Measurements from ENCODE around the gene PRND. TPM values are rescaled to one million over a fixed set of nuclear protein-coding genes. Genes with fewer than 3 reads are reported as not detected.

PRND gene
- total RNA-seq, 1 experiment from 2014 or later = 0.04 TPM

DNA sequence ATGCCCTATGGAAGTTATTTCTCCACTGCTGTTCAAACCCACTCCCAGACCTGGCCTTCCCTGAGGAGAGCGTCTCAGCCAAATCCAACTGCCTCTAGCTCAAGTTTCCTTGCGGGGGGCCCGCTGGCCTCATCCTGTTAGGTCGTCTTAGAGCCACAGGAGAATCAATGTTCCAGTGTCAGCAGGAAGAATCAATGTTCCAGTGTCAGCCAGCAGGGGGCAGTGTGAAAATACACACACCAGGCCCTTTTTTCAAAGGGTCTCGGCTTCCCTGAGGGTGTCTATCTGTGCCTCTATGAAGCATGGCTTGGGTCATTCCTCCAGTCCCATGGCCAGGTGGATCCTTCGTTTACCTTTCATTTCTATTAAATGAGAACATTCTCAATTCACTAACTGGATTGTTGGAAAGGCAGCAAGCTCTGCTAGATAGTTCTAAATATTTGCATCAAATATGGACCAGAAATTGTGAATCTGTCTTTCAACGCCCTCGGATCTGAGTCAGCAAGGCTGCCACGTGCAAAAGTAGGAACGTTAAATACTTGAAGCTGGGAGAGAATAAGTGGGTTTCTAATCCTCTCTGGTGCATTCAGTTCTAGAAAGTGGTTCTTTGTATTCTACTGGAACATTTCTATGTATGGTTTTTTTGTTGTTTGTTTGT is 19.2 kb downstream of the PRND start:
- no peak overlapping the region for H2BK15ac ChIP-seq (ENCODE audit: low read depth, low read length)
- H2AK5ac ChIP-seq (ENCODE audit: insufficient read length, low read length) = no peak overlapping the region

More for the DNA sequence above, 19.2 kb downstream of the PRND start:
- Histone ChIP-seq H3T11ph (ENCODE audit: low read length) (no peak overlapping the region), H3K79me2 (ENCODE audit: insufficient read depth, low read length) (no peaks in the 10 kb centered on the region), H4K91ac (ENCODE audit: insufficient read length, low read depth, low read length) (no peak overlapping the region), H4K5ac (ENCODE audit: insufficient read length, low read depth, low read length) (no peak overlapping the region), H3K79me1 (ENCODE audit: insufficient read depth, low read depth, low read length, poor library complexity, severe bottlenecking) (no peaks in the 10 kb centered on the region), H3K18ac (ENCODE audit: insufficient read length, low read depth, low read length) (no peak overlapping the region), H3K9ac (ENCODE audit: extremely low read depth, insufficient read length, low read length) (no peak overlapping the region), H3K14ac (ENCODE audit: insufficient read depth, low read length) (no peak overlapping the region), H3K4ac (ENCODE audit: low read depth, low read length) (no peak overlapping the region), H3K4me2 (ENCODE audit: insufficient read depth, insufficient read length, low read length) (no peak overlapping the region), H2AFZ (ENCODE audit: low read length) (no peak overlapping the region), H4K8ac (replicated peaks; ENCODE audit: insufficient read length, low read depth, low read length) (no peak overlapping the region), H4K20me1 (ENCODE audit: control insufficient read depth, insufficient read depth, insufficient read length) (no peaks in the 10 kb centered on the region), H2BK5ac (ENCODE audit: insufficient read length, low read length) (no peak overlapping the region), H3K9me3 (ENCODE audit: control insufficient read depth, low read depth, low read length) (no peaks in the 10 kb centered on the region), H2BK12ac (ENCODE audit: insufficient read length, low read depth, low read length) (no peak overlapping the region), H3K4me1 (ENCODE audit: insufficient read depth, low read length) (no peaks in the 10 kb centered on the region), H3K27me3 (ENCODE audit: insufficient read depth, low read length) (no peaks in the 10 kb centered on the region), H2BK20ac (ENCODE audit: low read depth, low read length, poor library complexity, severe bottlenecking) (no peak overlapping the region), H3K23ac (ENCODE audit: insufficient read length, low read depth, low read length) (no peak overlapping the region), H3K27ac (ENCODE audit: insufficient read length, low read depth, low read length) (no peak overlapping the region), H3K56ac (ENCODE audit: insufficient read length, low read depth, low read length) (no peak overlapping the region), H3K23me2 (ENCODE audit: insufficient read length, low read depth, low read length, poor library complexity, severe bottlenecking) (no peaks in the 10 kb centered on the region), H2BK120ac (ENCODE audit: low read depth, low read length, poor library complexity, severe bottlenecking) (no peak overlapping the region)
- TF ChIP-seq, protein P1, sequence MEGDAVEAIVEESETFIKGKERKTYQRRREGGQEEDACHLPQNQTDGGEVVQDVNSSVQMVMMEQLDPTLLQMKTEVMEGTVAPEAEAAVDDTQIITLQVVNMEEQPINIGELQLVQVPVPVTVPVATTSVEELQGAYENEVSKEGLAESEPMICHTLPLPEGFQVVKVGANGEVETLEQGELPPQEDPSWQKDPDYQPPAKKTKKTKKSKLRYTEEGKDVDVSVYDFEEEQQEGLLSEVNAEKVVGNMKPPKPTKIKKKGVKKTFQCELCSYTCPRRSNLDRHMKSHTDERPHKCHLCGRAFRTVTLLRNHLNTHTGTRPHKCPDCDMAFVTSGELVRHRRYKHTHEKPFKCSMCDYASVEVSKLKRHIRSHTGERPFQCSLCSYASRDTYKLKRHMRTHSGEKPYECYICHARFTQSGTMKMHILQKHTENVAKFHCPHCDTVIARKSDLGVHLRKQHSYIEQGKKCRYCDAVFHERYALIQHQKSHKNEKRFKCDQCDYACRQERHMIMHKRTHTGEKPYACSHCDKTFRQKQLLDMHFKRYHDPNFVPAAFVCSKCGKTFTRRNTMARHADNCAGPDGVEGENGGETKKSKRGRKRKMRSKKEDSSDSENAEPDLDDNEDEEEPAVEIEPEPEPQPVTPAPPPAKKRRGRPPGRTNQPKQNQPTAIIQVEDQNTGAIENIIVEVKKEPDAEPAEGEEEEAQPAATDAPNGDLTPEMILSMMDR (conservative IDR thresholded peaks at IDR 0.05) = peak; percentile 89
- Mint-ChIP-seq H3K36me3 (ENCODE audit: insufficient read depth in 1 of 3, low read depth in 3 of 3) (no peaks in the 10 kb centered on the region), H3K27ac (no peak overlapping the region), H3K4me1 (peaks cover 3 to 4% of the 10 kb centered on the region in 2 experiments), H3K27me3 (ENCODE audit: low read depth) (peaks cover 4% of the 10 kb centered on the region), H3K9me3 (no peaks in the 10 kb centered on the region), H3K4me3 (no peak overlapping the region)
- no CpG with 5 or more reads among the region's 10 CpGs for WGBS (ENCODE audit: extremely low coverage, insufficient read length, low lambda C conversion rate)
- DNase-seq = peak; percentile 84
